ENCODE results near the gene SYNE3. TPM values are rescaled to one million over a fixed set of nuclear protein-coding genes. Genes with fewer than 3 reads are reported as not detected.

SYNE3 gene
- total and polyA plus RNA-seq, 3 donors from 2014 or later: 8.3 to 38.9 (median 37.6) TPM

DNA sequence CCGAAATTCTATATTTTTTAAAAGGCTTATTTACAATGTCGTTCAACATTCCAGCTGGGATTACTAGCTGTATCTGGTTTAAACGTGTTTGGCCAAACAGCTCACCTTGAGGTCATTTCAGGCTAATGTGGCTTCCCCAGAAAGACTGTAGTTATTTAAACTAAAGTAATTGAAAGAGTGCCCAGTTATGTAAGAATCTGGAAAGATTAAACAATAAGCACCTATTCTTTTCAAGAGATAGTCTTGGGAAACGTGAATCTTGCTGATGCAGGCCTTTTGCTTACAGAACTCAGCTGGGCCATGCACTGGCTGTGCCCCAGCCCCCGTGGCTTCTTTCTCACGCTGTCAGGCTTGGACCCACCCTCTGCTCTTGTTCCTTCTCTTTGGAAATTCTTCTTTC, 42.8 kb upstream of the SYNE3 start:
- 59 to 61% methylated on average over 6 of the region's 6 CpGs for WGBS, 2 donors
- Histone ChIP-seq H3K9me3 (no peaks in the 10 kb centered on the region), H3K4me3 (no peak overlapping the region), H3K27ac (no peak overlapping the region), H3K4me1 (no peaks in the 10 kb centered on the region), H3K36me3 (ENCODE audit: low read depth, missing control alignments) (no peaks in the 10 kb centered on the region), H3K27me3 (no peaks in the 10 kb centered on the region)
- no peak for TF ChIP-seq POLR2A (IDR thresholded peaks at IDR 0.05)
- TF ChIP-seq, protein P1, sequence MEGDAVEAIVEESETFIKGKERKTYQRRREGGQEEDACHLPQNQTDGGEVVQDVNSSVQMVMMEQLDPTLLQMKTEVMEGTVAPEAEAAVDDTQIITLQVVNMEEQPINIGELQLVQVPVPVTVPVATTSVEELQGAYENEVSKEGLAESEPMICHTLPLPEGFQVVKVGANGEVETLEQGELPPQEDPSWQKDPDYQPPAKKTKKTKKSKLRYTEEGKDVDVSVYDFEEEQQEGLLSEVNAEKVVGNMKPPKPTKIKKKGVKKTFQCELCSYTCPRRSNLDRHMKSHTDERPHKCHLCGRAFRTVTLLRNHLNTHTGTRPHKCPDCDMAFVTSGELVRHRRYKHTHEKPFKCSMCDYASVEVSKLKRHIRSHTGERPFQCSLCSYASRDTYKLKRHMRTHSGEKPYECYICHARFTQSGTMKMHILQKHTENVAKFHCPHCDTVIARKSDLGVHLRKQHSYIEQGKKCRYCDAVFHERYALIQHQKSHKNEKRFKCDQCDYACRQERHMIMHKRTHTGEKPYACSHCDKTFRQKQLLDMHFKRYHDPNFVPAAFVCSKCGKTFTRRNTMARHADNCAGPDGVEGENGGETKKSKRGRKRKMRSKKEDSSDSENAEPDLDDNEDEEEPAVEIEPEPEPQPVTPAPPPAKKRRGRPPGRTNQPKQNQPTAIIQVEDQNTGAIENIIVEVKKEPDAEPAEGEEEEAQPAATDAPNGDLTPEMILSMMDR (IDR thresholded peaks at IDR 0.05): no peak
- intact Hi-C loops (cut with DNase I; ENCODE audit: low total_unique reads): no loop called here
- no peak for DNase-seq

DNA sequence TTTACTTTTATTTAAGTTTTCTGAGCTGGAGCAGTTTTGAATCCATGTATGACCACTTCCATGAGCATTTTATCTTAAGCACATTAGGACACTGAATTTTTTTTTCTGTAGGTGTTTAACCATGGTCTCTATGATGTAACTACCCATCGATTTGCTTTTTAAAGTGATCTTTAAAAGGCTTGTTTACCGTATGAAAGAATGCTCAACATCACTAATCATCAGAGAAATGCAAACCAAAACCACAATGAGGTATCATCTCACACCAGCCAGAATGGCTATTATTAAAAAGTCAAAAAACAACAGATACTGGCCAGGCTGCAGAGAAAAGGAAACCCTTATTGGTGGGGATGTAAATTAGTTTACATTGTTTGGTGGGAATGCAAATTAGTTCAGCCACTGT, 41.4 kb upstream of the SYNE3 start:
- no peak for DNase-seq
- Histone ChIP-seq H3K9me3 (no peaks in the 10 kb centered on the region), H3K4me1 (no peaks in the 10 kb centered on the region), H3K27ac (no peak overlapping the region), H3K36me3 (ENCODE audit: low read depth, missing control alignments) (no peaks in the 10 kb centered on the region), H3K27me3 (no peaks in the 10 kb centered on the region), H3K4me3 (no peak overlapping the region)
- intact Hi-C loops (cut with DNase I; ENCODE audit: low total_unique reads): no loop called here
- WGBS, 2 donors: 78 to 82% methylated on average over 2 of the region's 2 CpGs
- TF ChIP-seq, protein P1 (IDR thresholded peaks at IDR 0.05): no peak
- TF ChIP-seq POLR2A (IDR thresholded peaks at IDR 0.05): no peak

DNA sequence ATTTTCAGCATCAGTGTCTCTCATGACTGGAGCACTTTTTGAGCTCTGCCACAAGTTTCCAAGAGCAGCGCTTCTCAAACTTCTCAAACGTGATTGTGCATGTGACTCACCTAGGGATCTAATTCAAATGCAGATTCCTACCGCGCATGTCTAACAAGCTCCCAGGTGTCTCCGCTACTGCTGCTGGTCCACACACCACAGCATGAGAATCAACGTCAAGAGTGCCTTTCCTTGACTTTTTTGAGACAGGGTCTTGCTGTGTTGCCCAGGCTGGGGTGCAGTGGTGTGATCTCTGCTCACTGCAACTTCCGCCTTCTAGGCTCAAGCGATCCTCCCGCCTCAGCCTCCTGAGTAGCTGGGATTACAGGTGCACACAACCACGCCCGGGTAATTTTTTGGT, 40.8 kb upstream of the SYNE3 start:
- no peaks in the 10 kb centered on the region for H3K27me3 ChIP-seq
- H3K4me3 ChIP-seq: no peak overlapping the region
- no peak for DNase-seq
- TF ChIP-seq, protein P1 (IDR thresholded peaks at IDR 0.05): no peak
- TF ChIP-seq POLR2A (IDR thresholded peaks at IDR 0.05): no peak
- 90 to 92% methylated on average over 11 of the region's 11 CpGs for WGBS, 2 donors
- H3K9me3 ChIP-seq: no peaks in the 10 kb centered on the region
- no peaks in the 10 kb centered on the region for H3K4me1 ChIP-seq
- H3K36me3 ChIP-seq (ENCODE audit: low read depth, missing control alignments): no peaks in the 10 kb centered on the region
- intact Hi-C loops (cut with DNase I; ENCODE audit: low total_unique reads): no loop called here
- no peak overlapping the region for H3K27ac ChIP-seq

- TF ChIP-seq, protein P1 (IDR thresholded peaks at IDR 0.05): no peak
- no peak for TF ChIP-seq POLR2A (IDR thresholded peaks at IDR 0.05)
- Histone ChIP-seq H3K4me3 (no peak overlapping the region), H3K27me3 (no peaks in the 10 kb centered on the region), H3K36me3 (ENCODE audit: low read depth, missing control alignments) (no peaks in the 10 kb centered on the region), H3K4me1 (no peaks in the 10 kb centered on the region), H3K9me3 (no peaks in the 10 kb centered on the region), H3K27ac (no peak overlapping the region)
- intact Hi-C loops (cut with DNase I; ENCODE audit: low total_unique reads): no loop called here
- no peak for DNase-seq
- 86 to 89% methylated on average over 10 of the region's 10 CpGs for WGBS, 2 donors
Measured at GRCh38 chr14:95555053-95555452, 38.6 kb upstream of the SYNE3 start.

GRCh38 chr14:95553141-95553540, 36.7 kb upstream of the SYNE3 start:
- intact Hi-C loops (cut with DNase I; ENCODE audit: low total_unique reads): no loop called here
- Histone ChIP-seq H3K9me3 (no peaks in the 10 kb centered on the region), H3K4me3 (no peak overlapping the region), H3K27ac (no peak overlapping the region), H3K36me3 (ENCODE audit: low read depth, missing control alignments) (no peaks in the 10 kb centered on the region), H3K4me1 (no peaks in the 10 kb centered on the region), H3K27me3 (no peaks in the 10 kb centered on the region)
- DNase-seq: no peak
- no peak for TF ChIP-seq POLR2A (IDR thresholded peaks at IDR 0.05)
- TF ChIP-seq, protein P1 (IDR thresholded peaks at IDR 0.05): no peak
- 86 to 90% methylated on average over 5 to 7 of the region's 7 CpGs for WGBS, 2 donors
